HL-60 (cell line): Measurements from ENCODE around the gene ATXN3.
A peak's percentile ranks its signal among the peaks of the same experiment; 100 is the strongest.

Source experiments
- CTCF ChIP-seq: IDR thresholded peaks from one replicate; pipeline ENCODE4 v1.5.1; 2011; ENCODE audit warnings: low read length, control low read depth, inconsistent platforms; ENCODE audit not compliant: insufficient read depth
- POLR2AphosphoS5 ChIP-seq: IDR thresholded peaks from 2 replicates; pipeline ENCODE4 v1.6.1; 2012; ENCODE audit warnings: low read depth

- peak; percentile 91 for TF ChIP-seq CTCF
- no peak; the same call in 1 of the 2 replicates for TF ChIP-seq POLR2AphosphoS5
Measured at GRCh38 chr14:92106143-92106926, at the start of gene ATXN3.
